CD4-positive, alpha-beta T cell treated with Interleukin-4 for 4 hours (primary cell): Measurements from ENCODE around the gene TPP2.

Experiments used
- DNase-seq: peaks from one replicate; pipeline ENCODE4 v3.0.0-alpha.2; 2020

Gene TPP2

GRCh38 chr13:102596147-102597028 is at the start of gene TPP2:
Gene TPP2 (plus strand): TSS chr13:102596986. CDS start chr13:102597039, 53 bp downstream.
- DNase-seq, result peak; percentile 97

- no peak for DNase-seq
Measured at GRCh38 chr13:102548811-102549210, 48.0 kb upstream of the TPP2 start.

DNA sequence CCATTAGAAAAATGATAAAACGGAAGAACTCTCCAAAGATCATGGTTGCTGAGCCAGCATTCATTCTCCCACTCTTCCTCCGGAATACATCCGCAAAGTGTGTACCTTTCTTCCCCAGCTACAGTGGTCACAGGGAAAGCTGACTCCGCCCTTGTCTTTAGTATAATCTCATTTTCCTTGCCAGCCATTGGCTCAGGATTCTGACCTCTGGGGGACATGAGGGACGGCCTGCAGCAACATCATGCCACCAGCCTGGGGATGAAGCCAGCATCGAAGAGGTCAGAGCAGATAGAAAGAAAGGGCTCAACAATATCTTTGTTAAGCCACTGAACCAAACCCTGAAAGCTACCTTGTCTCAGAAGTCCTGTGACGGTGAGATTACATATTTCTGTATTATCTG is 46.3 kb upstream of the TPP2 start:
- no peak for DNase-seq

GRCh38 chr13:102555914-102556553 is 40.8 kb upstream of the TPP2 start:
- peak; percentile 20 for DNase-seq

GRCh38 chr13:102556806-102557205 is 40.0 kb upstream of the TPP2 start:
- DNase-seq, result no peak

DNA sequence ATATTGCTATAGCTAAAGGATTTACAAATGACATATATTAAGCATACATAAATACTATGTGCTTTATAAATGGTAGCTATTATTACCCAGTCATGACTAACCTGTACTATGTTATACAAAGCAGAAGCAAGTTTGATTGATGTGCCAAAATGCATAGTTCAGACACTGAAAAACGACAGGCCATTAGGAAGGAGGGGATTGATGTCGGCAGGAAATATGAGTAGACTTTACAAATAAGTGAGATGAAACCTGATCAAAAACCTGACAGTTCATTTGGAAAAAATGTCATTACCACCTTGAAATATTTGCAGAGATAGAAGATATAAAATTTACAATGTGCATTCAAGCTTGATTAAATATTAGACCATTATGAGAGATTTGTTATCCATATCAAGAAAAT is 38.8 kb upstream of the TPP2 start:
- DNase-seq, result no peak

GRCh38 chr13:102561933-102562332 is 34.9 kb upstream of the TPP2 start:
- no peak for DNase-seq

GRCh38 chr13:102563267-102563666 is 33.5 kb upstream of the TPP2 start:
- DNase-seq, result no peak

GRCh38 chr13:102564564-102564963 is 32.2 kb upstream of the TPP2 start:
- DNase-seq, result no peak

GRCh38 chr13:102566513-102566912 is 30.3 kb upstream of the TPP2 start:
- no peak for DNase-seq

DNA sequence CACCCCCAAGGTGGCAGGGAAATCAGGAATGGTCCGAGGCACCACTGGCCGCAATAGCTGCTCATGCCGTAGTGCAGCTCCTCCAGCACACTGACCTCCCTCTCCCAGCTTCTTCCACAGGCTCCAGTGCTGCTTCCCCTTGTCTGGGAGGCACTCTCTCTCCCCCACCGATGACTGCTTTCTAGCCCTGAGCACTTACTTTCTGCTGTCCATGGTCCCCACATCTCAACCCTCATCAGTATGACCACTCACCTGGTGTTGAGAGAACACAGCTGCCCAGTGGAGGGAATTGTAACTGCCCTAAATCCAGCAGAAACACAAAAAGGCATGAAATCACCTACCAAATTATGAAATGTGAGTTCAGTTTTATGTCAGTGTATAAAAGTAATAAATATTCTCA is 28.9 kb upstream of the TPP2 start:
- no peak for DNase-seq

DNA sequence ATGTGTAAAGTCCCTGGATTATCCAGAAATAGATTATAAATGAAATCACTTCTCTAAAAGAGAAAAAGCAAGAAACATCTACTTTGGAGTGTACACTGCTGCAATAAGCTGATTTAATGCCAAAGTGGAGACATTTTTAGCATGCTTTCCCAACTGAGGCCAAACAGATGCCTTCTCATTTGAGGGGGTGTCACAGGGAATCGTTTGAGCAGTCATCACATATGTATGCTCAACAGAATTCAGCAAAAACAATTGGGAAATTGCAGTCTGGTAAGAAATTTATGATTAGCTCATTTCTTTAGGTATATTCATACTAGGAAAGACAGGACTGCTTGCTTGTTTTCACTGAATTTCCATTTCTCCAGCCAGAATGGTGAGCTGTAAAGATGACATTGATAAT is 27.3 kb upstream of the TPP2 start:
- no peak for DNase-seq

GRCh38 chr13:102571075-102571474 is 25.7 kb upstream of the TPP2 start:
- DNase-seq, result no peak

- DNase-seq, result no peak
Measured at GRCh38 chr13:102572323-102572722, 24.5 kb upstream of the TPP2 start.

DNA sequence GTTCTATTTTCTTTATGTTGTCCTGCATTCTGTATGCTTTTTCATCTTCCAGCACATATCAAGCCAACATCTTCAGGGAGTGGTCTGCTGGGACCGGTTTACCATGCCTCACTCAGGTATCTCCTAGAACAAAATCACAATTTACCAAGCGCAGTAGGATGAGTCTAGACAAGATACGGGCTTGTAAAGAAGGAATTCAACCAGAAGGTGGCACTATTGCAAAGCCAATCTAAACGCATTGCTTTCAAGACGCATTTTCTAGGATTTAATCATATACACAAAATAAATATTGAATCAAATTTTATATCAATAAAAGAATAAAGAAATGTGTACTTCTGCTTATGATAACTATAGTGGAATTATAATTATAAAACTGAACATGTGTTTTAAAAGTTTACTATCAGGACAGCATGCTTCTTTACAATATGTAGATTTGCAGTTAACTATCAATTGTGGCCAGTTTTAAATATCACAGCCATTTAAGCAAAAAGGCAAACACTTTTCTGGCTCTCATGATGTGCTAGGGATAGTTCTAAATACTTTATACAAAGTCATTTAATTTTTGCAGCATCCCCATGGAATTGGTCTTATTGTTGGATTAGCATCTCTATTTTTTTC is 16.1 kb upstream of the TPP2 start:
- peak; percentile 74 for DNase-seq

DNA sequence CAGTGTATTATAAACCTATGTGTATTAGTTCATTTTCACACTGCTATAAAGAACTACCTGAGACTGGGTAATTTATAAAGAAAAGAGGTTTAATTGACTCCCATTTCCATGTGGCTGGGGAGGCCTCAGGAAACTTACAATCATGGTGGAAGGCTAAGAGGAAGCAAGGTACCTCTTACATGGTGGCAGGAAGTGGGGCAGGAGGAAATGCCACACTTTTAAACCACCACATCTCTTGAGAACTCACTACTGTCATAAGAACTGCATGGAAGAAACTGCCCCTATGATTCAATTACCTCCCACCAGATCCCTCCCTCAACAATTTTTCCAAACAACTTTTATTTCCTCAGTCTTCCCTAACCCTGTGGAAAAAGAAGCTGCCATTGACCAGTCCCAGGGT is 14.5 kb upstream of the TPP2 start:
- no peak for DNase-seq

GRCh38 chr13:102584434-102584833 is 12.4 kb upstream of the TPP2 start:
- no peak for DNase-seq

DNA sequence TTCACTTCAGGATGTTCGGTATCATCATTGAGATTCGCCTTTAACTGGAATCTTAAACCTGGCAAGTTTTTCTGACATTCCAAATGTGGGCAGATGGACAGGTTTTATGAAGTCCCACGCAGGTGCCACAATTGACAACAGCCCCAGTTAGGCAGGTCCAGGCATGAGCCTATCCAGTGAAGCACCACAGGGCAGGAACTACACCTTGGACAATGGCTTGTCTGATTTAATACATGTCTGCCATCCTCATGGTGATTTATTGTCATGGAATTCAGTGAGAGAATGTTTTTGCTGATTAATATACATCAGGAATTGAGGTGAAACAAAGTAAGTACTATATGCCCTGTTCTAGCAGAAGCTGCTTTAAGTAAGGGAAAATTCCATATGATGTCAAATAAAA is 10.2 kb upstream of the TPP2 start:
- DNase-seq, result no peak

- no peak for DNase-seq
Measured at GRCh38 chr13:102587916-102588315, 8.9 kb upstream of the TPP2 start.

GRCh38 chr13:102589301-102589822 is 7.4 kb upstream of the TPP2 start:
- DNase-seq, result no peak

DNA sequence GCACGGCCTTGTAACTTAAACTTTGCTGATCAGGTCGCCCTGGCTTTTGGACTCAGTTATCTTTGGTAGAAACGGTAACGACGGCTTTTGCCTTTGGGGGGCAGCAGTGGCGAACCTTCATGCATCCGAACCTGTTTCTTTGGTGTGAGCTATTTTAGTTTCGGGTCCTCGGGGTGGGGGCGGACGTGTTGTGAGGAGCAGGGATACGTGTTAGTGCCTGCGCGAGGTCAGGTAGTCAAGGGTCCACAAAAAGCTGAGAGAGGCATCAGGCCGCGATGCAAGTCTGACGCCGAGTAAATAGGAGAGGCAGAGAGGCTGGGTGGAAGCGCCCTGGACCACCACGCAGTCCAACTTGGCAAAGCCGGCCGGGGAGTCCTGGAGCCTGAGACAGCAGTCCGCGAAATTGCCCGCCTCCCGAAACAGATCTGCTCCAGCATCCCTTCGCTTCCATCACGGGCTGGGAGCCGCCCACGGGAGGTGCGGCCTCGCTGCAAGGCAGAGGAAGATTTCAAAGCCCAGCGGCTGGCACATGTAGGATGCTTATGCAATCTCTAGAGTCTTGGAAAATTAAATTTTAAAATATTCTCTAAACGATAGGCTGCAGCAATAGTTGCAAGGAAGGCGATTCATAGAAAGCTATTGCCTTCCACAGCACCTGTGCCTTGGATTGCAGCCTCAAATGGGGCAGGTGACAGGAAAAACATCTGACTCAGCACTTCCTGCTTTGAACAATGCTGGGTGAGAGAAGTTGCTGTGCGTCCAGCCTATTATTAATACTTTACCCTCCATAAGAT is 4.6 kb upstream of the TPP2 start:
- peak; percentile 84 for DNase-seq

DNA sequence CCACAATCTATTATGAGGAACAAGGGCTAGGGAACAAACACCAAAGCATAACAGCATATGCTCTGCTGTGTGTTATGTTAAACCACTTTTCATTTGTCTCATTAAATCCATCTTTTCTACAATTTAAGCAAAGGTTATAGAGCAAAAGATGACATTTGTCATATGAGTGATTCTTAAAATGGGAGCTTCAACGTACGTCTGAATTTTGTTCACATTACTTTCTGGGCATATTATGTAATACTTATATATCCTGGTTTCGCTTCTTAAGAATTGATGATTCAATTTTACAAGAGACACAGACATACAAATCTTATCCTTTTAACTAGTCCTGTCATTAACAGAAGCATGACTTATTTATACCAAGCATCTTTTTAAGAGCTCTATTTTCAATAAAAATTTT is 3.3 kb upstream of the TPP2 start:
- DNase-seq, result peak; percentile 36
